Astrocyte of the spinal cord (primary cell): ENCODE data around the gene KDF1.
A peak's percentile ranks its signal among the peaks of the same experiment; 100 is the strongest.

Experiments
- DNase-seq: peaks from one replicate; pipeline ENCODE4 v3.0.0; 2011; ENCODE audit warnings: low read depth, low spot score
- H3K4me3 ChIP-seq: 2 replicates; pipeline ENCODE4 v1.5.1; 2011; ENCODE audit warnings: low read depth, mild to moderate bottlenecking, low read length, moderate library complexity
- CTCF ChIP-seq: IDR thresholded peaks from 2 replicates; pipeline ENCODE4 v1.5.1; 2012; ENCODE audit warnings: low read depth, mild to moderate bottlenecking, low read length, inconsistent platforms
- in situ Hi-C: cut with HindIII; loops from 2 replicates; pipeline ENCODE4 v1.10.0; 2017; ENCODE audit warnings: low sequenced_read_pairs

KDF1 gene

DNA sequence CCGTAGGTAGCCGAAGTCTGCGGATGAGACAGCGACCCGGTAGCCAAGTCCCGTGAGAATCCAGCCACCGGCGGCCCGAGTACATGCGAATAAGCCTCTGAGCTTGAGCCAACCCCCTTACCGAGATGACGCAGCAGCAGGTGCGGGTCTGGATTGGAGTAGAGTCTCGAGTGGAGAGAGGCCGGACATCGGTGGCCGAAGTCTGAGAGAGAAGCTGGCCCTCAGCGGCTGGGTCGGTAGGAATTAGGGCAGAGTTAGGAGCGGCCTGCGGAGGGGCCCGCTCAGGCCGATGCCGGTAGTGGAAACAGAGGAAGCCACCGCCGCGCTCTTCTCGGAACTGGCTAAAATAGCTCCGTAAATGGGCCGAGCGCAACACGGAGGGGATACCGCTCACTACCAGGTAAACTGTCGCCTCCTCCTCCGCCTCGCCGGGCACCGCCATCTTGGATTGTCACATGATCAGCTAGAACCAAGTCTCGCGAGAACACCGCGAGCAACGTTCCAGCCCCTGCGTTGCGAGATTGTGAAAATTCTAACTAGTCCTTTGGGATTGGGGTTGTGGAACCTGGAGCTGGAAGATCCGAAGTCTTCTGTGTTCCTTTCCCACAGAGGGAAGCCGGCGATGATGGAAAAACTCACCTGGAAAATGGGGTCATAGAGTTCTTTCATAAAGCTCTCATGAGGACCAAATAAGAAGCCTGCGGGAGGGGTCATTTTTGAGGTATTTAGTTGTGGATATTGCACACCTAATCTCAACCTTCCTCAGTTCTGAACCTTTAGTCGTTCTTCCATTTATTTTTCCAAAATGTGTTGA is 60.1 kb downstream of the KDF1 start, which contains the start of gene GPATCH3:
TSS of gene GPATCH3 (minus strand) at position 467 of the 814 bp plus-strand sequence. CDS start at position 442, 25 bp downstream.
- H3K4me3 ChIP-seq: peak within 1 kb of the TSS; percentile 93
- peak; percentile 93 for DNase-seq
- no peak for TF ChIP-seq CTCF
- in situ Hi-C loops: no loop called here
